GM19351 (cell line): ENCODE results near the gene ZSCAN30.

Source experiments
- ATAC-seq: cut with Tn5 transposase; IDR thresholded peaks from one replicate; pipeline ENCODE4 v1.9.1; 2021; ENCODE audit warnings: mild to moderate bottlenecking, moderate library complexity; ENCODE audit not compliant: unreplicated experiment

Gene ZSCAN30

GRCh38 chr18:35290094-35290735 lies at the start of gene ZSCAN30:
Gene ZSCAN30, minus strand, starts transcription at chr18:35290229. Its CDS starts 25,877 bp downstream, at chr18:35264352.
- peak; percentile 86 for ATAC-seq

GRCh38 chr18:35337286-35337685 lies 47.3 kb upstream of the ZSCAN30 start:
- ATAC-seq, result no peak

- ATAC-seq, result no peak
Measured at GRCh38 chr18:35335866-35336265, 45.8 kb upstream of the ZSCAN30 start.

- no peak for ATAC-seq
Measured at GRCh38 chr18:35334821-35335220, 44.8 kb upstream of the ZSCAN30 start.

GRCh38 chr18:35334212-35334611 lies 44.2 kb upstream of the ZSCAN30 start:
- no peak for ATAC-seq

GRCh38 chr18:35331367-35332087 lies 41.5 kb upstream of the ZSCAN30 start:
- ATAC-seq, result no peak

- no peak for ATAC-seq
Measured at GRCh38 chr18:35328868-35329267, 38.8 kb upstream of the ZSCAN30 start.

- ATAC-seq, result no peak
Measured at GRCh38 chr18:35326695-35327387, 36.8 kb upstream of the ZSCAN30 start.

GRCh38 chr18:35324926-35325655 lies 35.1 kb upstream of the ZSCAN30 start:
- no peak for ATAC-seq

GRCh38 chr18:35322486-35323458 lies 32.7 kb upstream of the ZSCAN30 start:
- ATAC-seq, result no peak

- no peak for ATAC-seq
Measured at GRCh38 chr18:35311496-35311895, 21.5 kb upstream of the ZSCAN30 start.

GRCh38 chr18:35306588-35307250 lies 16.7 kb upstream of the ZSCAN30 start:
- ATAC-seq, result no peak

GRCh38 chr18:35303610-35304009 lies 13.6 kb upstream of the ZSCAN30 start:
- ATAC-seq, result no peak

- no peak for ATAC-seq
Measured at GRCh38 chr18:35296060-35296459, 6.0 kb upstream of the ZSCAN30 start.

- no peak for ATAC-seq
Measured at GRCh38 chr18:35291166-35291565, 1.1 kb upstream of the ZSCAN30 start.

GRCh38 chr18:35289727-35290093 lies 319 bp downstream of the ZSCAN30 start:
- peak; percentile 29 for ATAC-seq

- ATAC-seq, result no peak
Measured at GRCh38 chr18:35289293-35289692, 736 bp downstream of the ZSCAN30 start.

- ATAC-seq, result no peak
Measured at GRCh38 chr18:35284841-35285240, 5.2 kb downstream of the ZSCAN30 start.

- ATAC-seq, result no peak
Measured at GRCh38 chr18:35283923-35284794, 5.9 kb downstream of the ZSCAN30 start.
